Cardiac septum (tissue), 1 donor: ENCODE data around the gene RAF1. TPM values are rescaled to one million over a fixed set of nuclear protein-coding genes. Genes with fewer than 3 reads are reported as not detected.
"Not testable (repeated sequence)": the region's sequence is repeated elsewhere in the genome, so short reads cannot be mapped to it uniquely, and the experiment has no call there.

Source experiments
- DNase-seq: peaks from one replicate; pipeline ENCODE4 v3.0.0-alpha.2; 2020; ENCODE audit warnings: low spot score
- intact Hi-C: fragments of 100-400 bp; cut with DNase I; formaldehyde crosslinking; loops from one replicate; pipeline ENCODE4 v1.14.0; 2022
- total RNA-seq: library from RNA; stranded (reverse); fragmentation: NEBNext Ultra II Directional; extraction: Animal tissue kit (Norgen Biotek cat#: 25700); gene quantifications from one replicate; pipeline ENCODE4 v1.2.1, GENCODE V29; 2021
- donor health status: DM: no; HTN: no; CAD: no.

Gene RAF1
- total RNA-seq, 1 donor from 2014 or later, result 118 TPM

DNA sequence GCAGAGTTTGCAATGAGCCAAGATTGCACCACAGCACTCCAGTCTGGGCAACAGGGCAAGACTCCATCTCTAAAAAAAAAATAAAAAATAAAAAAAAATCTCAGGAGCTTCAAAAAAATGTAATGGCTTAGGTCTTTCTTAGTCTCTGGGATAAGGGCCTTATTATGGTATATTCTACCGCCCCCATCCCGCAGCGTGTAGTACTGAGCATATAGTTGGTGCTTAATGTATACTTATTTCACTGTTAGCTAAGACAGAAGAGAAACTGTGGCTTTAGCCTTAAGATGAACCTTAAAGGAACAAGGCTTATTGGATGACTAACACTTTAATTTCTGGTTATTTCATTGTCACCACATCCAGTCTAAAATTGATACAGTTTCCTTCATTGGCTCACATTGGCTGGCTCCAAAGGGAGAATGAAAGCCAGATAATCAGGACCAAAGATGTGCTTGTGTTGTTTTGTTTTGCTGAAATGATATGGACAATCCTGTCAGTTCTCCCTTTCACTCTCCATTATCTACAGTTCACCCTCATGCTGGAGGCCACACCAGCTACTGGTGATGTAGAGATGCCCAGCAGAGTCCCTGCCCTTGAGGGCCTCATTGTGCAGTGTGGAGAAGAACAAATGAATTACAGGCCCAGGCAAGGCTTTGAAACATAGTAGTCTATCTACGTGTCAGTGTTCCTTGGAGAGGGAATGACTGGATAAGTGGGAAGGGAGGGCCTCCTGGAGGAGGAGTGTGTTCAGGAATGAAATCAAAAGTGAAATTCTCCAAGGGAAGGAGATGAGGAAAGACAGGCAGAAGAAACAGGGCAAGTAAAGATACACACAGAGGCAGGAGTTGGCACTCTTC, 17.4 kb upstream of the RAF1 start:
- intact Hi-C loops, result no loop called here
- no peak for DNase-seq

DNA sequence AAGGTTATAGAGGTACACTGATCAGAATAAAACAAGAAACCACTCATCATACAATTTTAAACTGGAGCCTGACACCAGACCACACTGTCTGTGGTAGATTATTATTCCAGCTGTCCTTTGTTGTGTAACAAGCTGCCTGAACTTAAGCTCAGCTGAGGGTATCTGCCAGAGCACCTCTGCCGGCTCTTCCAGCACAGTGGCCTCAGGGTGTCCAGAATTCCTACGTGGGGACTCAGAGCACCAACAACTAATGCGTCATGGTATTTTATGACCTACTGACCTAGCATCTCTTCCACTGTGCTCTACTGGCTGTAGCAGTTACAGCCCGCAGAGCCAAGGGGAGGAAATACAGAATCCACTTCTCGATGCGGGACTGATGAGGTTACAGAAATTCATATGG, 15.6 kb upstream of the RAF1 start:
- DNase-seq, result no peak
- intact Hi-C loops, result no loop called here

DNA sequence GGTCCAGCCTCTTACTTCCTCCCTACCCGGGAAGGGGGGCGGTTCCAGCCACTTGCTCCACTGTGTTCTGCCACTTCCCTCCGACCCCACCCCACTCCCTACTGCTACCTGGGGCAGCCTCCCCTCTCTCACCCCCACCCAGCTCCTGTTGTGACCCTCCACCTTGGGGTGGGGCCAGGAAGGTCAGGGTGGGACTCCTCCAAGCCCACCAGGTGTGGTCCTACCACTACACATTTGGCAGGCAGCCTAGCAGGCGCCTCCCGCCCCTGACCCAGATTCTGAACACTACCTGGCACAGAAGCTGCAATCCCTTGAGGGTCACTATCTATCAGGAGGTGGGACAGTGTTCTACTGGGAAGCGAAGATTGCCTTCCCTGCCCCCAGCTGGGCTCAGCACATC, 13.7 kb upstream of the RAF1 start:
- DNase-seq, result no peak
- intact Hi-C loops, result no loop called here

DNA sequence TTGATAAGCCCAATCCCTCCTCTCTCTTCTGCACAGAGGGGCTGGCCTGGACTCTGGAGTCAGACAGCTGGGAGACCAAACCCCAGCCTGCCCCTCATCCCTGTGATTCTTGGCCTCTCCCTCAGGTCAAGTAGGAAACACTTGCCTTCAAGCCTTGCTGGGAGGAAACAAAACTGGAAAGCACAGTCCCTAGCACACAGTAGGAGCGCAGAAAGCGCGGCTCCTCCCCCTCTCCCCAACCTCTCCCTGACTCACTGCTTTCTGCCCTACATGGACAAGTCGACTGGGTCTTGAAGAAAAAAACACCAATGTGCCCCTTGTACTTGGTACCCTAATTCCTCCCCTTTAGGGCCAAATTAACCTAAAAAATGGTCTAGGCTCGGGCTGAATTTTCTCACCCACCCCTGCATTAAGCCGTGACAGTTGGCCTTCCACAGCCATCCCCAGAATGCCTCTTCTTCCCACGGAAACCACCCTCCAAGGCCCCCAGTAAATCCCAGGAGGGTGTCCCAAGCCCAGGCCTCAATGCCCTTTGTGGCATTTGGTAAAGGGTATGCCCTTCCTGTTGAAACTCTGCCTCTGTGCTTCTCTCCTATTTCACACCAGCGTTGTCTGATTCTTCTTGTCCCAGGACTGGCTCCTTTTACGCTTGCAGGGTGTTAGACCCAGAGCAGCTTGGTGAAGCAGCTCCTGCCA, 11.3 kb upstream of the RAF1 start:
- no peak for DNase-seq
- intact Hi-C loops, result no loop called here

DNA sequence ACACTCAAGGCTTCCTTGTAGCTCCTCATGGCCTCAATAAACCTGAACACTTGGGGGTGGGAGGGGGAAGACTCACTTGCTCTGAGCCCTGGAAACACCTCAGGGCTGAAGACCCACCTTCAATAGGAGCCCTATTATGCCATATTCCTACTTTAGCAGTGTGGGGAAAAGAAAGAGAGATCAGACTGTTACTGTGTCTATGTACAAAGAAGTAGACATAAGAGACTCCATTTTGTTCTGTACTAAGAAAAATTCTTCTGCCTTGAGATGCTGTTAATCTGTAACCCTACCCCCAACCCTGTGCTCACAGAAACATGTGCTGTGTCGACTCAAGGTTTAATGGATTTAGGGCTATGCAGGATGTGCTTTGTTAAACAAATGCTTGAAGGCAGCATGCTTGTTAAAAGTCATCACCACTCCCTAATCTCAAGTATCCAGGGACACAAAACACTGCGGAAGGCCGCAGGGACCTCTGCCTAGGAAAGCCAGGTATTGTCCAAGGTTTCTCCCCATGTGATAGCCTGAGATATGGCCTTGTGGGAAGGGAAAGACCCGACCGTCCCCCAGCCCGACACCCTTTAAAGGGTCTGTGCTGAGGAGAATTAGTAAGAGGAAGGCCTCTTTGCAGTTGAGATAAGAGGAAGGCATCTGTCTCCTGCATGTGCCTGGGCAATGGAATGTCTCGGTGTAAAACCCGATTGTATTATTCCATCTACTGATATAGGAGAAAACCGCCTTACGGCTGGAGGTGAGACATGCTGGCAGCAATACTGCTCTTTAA, 10.2 kb upstream of the RAF1 start:
- intact Hi-C loops, DNase-seq: not testable (repeated sequence)

DNA sequence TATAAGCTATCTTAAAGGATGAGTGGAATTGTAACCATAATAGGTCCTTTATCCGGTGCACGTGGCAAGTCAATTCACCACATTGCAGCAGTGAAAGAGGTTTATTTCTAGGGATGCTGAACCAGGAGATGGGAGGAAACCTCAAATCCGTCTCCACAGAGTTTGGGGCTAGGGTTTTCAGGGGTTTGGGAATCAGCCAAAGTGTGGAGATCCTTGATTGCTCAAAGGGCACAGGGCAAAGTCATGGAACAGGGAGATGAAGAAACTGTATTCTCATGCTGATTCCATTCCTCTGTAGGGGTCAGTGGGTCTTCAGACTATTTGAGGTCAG, 7.2 kb upstream of the RAF1 start:
- intact Hi-C loops, result no loop called here
- DNase-seq, result no peak

DNA sequence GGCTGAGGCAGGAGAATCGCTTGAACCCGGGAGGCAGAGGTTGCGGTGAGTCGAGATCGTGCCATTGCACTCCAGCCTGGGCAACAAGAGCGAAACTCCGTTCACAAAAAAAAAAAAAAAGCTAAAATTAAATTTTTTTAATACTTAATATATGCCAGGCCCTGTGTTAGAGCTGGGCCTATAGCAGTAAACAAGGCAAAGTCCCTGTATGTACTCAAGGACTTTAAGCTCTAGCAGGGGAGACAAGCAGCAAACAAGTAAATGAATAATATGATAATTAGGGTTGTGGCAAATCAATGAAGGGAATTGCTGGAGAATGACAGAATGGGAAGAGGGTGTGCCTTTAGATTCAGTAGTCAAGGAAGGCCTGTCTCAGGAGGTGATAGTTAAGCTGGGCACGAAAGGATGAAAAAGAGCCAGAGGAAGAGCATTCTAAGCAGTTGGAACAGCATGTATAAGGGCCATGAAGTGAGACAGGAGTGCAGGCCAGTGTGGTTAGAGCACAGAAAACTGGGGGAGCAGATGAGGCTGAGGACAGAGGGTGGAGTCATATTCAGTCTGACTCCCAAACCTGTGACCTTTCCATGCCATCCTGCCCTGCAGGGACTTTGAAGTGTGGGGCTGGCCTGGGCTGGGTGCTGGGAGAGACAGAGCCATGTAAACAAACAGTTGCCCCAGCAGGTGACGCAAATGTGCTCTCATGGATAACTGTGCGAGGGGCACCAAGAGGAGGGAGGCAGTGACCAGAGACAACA, 6.6 kb upstream of the RAF1 start:
- DNase-seq, result no peak

DNA sequence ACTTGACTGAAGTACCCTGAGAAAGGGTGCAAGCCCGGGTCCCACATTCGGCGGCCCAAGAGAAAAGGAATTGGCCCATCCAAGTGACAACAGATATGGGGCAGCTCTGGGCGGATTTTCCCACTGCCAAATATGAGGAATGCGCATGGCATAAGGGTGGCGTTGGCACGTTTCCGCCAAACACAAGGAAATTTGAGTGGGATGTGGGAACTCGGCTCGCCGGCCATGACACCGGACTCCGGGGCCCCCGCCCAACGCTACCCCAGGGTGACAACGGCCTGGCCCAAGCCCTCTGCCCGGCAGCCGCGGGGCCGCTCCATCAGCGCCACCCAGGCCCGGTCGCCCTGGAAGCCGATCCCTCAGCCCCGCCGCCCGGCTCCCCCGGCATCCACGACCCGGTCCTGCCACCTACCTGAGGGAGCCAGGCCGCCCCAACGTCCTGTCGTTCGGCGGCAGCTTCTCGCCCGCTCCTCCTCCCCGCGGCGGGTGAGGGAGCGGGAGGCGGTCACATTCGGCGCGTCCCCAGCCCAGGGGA, 449 bp downstream of the RAF1 start:
- intact Hi-C loops, result loop anchor here (5.0 to 10.0 kb wide), 3 partner anchors 36 to 181 kb away; partner anchors contain the start of gene TSEN2
- peak; percentile 80 for DNase-seq

More for the DNA sequence above, 6.6 kb upstream of the RAF1 start:
- intact Hi-C loops, result no loop called here

DNA sequence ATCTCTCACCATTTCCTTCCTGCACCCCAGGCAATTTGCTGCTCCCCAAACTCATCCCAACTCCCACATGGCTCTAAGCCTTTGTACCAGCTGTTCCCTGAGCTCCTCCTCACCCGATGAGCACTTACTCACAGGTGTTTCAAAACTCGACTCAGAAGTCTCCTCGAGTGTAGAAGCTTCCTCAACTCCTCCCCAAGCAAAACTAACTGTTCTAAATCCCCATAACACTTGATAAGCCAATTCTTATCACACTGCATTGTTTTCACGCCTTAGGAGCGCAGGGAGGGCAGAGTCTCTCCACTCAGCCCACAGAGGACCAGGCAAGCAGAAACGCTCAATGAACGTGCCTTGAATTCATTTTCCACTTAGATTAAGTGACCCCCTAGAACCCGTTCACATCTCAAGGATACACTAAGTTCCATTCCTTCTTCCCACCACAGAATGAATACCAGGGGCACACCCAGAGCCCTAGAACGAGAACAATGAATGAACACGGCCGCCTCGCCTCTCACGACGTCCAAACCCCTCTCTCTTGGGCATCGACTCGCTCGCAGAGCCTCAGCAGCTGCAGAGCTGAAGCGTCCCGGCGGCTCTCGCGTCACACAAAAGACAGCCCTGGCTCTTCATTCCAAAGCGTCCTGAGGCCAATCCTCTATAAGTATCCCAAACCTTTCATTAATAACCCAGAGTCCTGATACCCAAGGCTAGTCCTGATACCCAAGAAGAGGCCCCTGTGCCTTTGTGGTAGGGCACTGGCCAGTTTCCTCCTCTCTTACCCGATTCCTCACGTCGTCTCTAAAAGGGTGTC, 1.1 kb downstream of the RAF1 start:
- DNase-seq, result no peak
- intact Hi-C loops, result loop anchor here (5.0 to 10.0 kb wide), 3 partner anchors 35 to 180 kb away; partner anchors contain the start of gene TSEN2

DNA sequence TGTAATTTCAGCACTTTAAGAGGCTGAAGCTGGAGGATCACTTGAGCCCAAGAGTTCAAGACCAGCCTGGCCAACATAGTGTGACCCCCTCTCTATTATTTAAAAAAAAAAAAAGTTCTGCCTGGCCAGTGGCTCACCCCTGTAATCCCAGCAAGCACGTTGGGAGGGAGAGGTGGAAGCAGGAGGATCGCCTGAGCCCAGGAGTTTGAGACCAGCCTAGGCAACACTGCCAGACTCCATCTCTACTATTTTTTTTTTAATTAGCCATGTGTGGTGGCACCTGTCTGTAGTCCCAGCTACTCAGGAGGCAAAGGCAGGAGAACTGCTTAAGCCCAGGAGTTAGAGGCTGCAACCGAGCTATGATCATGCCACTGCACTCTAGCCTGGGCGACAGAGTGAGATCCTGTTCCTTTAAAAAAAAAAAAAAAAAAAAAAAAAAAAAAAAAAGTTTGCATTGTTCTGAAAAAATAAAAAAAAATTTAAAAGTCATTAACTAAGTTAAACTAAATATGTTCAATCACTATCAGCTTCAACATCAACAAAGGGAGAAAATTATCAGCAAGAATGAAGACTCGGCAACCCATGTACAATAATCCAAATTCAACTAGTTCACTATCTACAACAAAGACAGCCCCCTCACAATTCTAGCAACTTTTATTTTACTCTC, 1.9 kb downstream of the RAF1 start:
- no peak for DNase-seq
- intact Hi-C loops, result loop anchor here (5.0 to 10.0 kb wide), 3 partner anchors 35 to 180 kb away; partner anchors contain the start of gene TSEN2

DNA sequence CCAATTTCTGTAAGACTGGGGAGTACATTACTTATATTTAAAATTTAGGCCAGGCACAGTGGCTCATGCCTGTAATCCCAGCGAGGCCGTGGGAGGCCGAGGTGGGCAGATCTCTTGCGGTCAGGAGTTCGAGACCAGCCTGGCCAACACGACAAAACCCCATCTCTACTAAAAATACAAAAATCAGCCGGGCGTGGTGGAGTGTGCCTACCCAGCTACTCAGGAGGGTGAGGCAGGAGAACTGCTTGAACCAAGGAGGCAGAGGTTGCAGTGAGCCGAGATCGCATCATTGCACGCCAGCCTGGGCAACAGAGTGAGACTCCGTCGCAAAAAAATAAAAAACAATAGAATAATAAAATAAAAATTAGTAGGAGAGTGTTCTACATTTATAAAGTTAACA, 2.5 kb downstream of the RAF1 start:
- intact Hi-C loops, result loop anchor here (5.0 to 10.0 kb wide), 3 partner anchors 34 to 179 kb away; partner anchors contain the start of gene TSEN2
- not testable (repeated sequence) for DNase-seq

DNA sequence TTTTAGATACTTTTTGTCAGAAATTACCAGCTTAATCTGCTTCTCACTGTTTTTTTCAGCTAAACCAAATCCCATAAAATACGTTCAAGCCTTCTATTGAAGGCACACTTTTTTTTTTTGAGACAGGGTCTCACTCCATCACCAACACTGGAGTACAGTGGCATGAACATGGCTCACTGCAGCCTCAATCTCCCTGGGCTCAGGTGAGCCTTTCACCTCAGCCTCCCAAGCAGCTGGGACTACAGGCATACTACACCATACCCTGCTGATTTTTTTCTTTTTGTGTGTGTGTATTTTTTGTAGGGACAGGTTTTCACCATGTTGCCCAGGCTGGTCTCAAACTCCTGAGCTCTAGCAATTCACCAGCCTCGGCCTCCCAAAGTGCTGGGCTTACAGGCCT, 3.7 kb downstream of the RAF1 start:
- intact Hi-C loops, result loop anchor here (5.0 to 10.0 kb wide), 3 partner anchors 33 to 178 kb away; partner anchors contain the start of gene TSEN2
- DNase-seq, result no peak

DNA sequence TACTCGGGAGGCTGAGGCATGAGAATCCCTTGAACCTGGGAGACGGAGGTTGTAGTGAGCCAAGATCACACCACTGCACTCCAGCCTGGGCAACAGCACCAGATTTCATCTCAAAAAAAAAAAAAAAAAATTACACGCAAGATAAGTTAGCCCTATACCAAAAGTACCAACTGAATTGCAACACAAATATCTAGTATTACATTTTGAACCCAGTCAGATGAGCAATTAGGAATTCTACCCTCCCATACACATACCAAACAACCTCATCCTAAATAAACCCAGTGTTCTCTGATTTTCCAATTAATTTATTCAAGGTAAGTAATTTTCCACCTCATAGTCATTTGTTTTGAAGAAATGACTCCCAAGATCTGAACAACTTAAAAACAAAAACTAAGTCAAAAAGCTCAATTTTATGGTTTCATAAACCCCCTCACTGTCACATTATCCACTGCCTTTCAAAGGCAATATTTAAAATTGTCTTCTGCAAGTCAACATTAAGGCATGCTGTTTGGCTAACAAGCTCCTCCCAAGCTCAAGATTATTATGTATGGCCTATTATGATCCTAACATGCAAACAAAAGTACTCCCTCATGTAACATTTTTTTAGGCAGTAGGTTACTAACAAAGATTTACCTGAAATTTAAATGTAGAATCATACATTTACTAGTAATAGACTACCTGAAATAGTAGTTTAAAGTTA, 4.5 kb downstream of the RAF1 start:
- intact Hi-C loops, result loop anchor here (5.0 to 10.0 kb wide), 3 partner anchors 32 to 177 kb away; partner anchors contain the start of gene TSEN2

DNA sequence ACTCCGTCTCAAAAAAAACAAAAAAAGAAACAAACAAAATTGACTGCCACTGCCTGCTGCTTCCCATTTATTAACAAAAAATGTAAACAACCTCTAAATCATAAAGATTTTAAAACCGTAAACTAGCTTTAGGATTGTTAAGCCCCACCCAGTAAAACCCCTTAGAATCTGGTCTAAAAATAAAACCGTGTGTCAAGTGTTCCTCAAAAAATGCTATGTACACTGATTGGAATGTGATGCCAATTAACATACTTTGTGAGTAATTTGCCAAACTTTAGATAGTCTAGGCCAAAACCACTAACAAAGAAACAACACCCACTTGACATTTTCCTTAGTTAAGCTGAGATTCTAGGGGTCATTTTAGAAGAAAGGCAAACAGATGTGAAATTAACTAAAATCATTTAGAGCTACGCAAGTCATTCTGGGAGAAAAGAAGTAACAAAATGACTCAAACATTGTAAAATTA, 5.3 kb downstream of the RAF1 start:
- DNase-seq, result no peak
- intact Hi-C loops, result no loop called here

More for the DNA sequence above, 4.5 kb downstream of the RAF1 start:
- DNase-seq, result no peak

DNA sequence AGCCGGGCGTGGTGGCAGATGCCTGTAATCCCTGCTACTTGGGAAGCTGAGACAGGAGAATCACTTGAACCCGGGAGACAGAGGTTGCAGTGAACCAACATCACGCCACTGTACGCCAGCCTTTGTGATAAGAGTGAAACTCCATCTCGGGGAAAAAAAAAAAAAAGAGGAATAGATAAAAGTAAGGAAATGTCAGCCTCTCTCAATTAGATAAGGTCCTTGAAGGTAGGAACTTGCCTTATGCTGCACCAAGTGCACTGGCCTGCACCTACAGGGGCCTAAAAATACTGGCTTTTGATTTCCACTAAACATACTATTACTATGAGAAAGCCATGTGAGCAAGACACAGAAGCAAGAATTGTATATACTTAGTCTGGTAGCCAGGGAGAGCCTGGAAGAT, 7.1 kb downstream of the RAF1 start:
- intact Hi-C loops, result no loop called here
- DNase-seq, result no peak

DNA sequence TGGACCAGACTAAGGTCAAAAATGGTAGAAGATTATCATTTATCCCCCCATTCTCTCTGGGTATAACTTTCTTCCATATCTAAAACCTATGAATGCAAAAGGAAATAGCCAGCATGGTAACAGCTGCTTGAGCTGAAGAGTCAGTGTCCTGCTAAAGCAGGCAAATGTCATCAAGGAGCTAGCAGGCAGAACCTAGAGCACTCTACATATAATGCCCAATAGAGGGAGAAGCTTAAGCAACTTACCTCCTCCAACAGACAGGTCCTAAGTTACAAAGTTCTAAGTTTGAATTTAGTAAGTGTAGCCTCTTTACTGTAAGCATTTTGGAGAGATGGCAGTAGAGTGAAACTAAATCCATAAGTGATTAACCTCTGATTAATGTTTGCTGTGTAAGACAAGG, 7.7 kb downstream of the RAF1 start:
- intact Hi-C loops, result no loop called here
- no peak for DNase-seq

DNA sequence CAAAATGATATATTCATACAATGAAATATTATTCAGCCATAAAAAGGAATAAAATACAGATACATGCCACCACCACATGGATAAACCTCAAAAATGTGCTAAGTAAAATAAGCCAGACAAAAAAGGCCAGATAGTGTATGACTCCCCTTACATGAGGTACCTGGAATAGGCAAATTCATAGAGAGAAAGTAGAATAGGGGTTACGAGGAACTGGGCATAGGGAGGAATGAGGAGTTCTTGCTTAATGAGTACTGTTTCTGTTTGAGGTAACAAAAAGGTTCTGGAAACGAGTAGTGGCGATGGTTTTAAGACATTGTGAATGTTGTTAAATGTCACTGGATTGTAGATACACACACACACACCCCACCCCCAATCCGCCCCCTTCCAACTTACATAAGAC, 8.2 kb downstream of the RAF1 start:
- no peak for DNase-seq
- intact Hi-C loops, result no loop called here
